GM23338 (cell line): ENCODE results near the gene ZPR1. TPM values are rescaled to one million over a fixed set of nuclear protein-coding genes. Genes with fewer than 3 reads are reported as not detected.

Experiments
- ATAC-seq: fragments of 200-7000 bp; cut with Tn5 transposase; 3 replicates; pipeline ENCODE4 v1.9.1; 2020
- DNase-seq: peaks from one replicate; pipeline ENCODE4 v3.0.0-alpha.2; 2015; ENCODE audit warnings: low spot score
- H2AFZ ChIP-seq: fragments of 200-600 bp; sonication (generic); 2 replicates; pipeline ENCODE4 v1.8.0; 2016; ENCODE audit warnings: antibody characterized with exemption, mild to moderate bottlenecking, moderate library complexity
- H3F3A ChIP-seq: fragments of 200-600 bp; sonication (generic); replicated peaks from 2 replicates; pipeline ENCODE4 v1.8.0; 2017; ENCODE audit warnings: antibody characterized with exemption, mixed run types, low read depth
- H3K27ac ChIP-seq: fragments of 200-600 bp; sonication (generic); 2 replicates; pipeline ENCODE4 v1.6.1; 2016; ENCODE audit warnings: low read depth
- H3K27me3 ChIP-seq: fragments of 200-600 bp; sonication (generic); 2 replicates; pipeline ENCODE4 v1.8.0; 2016; ENCODE audit warnings: mild to moderate bottlenecking, mixed run types, moderate library complexity; ENCODE audit not compliant: insufficient read depth
- H3K36me3 ChIP-seq: fragments of 200-600 bp; sonication (generic); 2 replicates; pipeline ENCODE4 v1.8.0; 2016; ENCODE audit warnings: mild to moderate bottlenecking; ENCODE audit not compliant: insufficient read depth
- H3K4me1 ChIP-seq: fragments of 200-600 bp; sonication (generic); 2 replicates; pipeline ENCODE4 v1.8.0; 2016; ENCODE audit warnings: mild to moderate bottlenecking, moderate library complexity; ENCODE audit not compliant: insufficient read depth
- H3K4me2 ChIP-seq: fragments of 200-600 bp; sonication (generic); 2 replicates; pipeline ENCODE4 v1.7.1; 2017; ENCODE audit warnings: mixed run types
- H3K4me3 ChIP-seq: fragments of 200-600 bp; sonication (generic); 2 replicates; pipeline ENCODE4 v1.6.1; 2016; ENCODE audit warnings: mixed run types
- H3K79me2 ChIP-seq: fragments of 200-600 bp; sonication (generic); replicated peaks from 2 replicates; pipeline ENCODE4 v1.8.0; 2017; ENCODE audit warnings: mild to moderate bottlenecking; ENCODE audit not compliant: insufficient read depth
- H3K9me2 ChIP-seq: fragments of 200-600 bp; sonication (generic); 2 replicates; pipeline ENCODE4 v1.8.0; 2017; ENCODE audit not compliant: insufficient read depth
- H4K20me1 ChIP-seq: fragments of 200-600 bp; sonication (generic); replicated peaks from 2 replicates; pipeline ENCODE4 v1.8.0; 2017; ENCODE audit warnings: mild to moderate bottlenecking; ENCODE audit not compliant: insufficient read depth
- H3K27ac Mint-ChIP-seq: 2 replicates; pipeline ENCODE4 v1.8.0; 2020; ENCODE audit warnings: inconsistent platforms, mild to moderate bottlenecking, moderate library complexity, mixed read lengths
- H3K27me3 Mint-ChIP-seq: 3 replicates; pipeline ENCODE4 v1.8.0; 2022; ENCODE audit warnings: low read depth, mild to moderate bottlenecking, moderate library complexity, mixed read lengths, inconsistent platforms; ENCODE audit not compliant: insufficient read depth, poor library complexity
- H3K36me3 Mint-ChIP-seq: 3 replicates; pipeline ENCODE4 v1.8.0; 2021; ENCODE audit warnings: low read depth, mild to moderate bottlenecking, inconsistent platforms, moderate library complexity, mixed read lengths
- H3K4me1 Mint-ChIP-seq: 3 replicates; pipeline ENCODE4 v1.8.0; 2020; ENCODE audit warnings: mild to moderate bottlenecking, inconsistent platforms, mixed read lengths
- H3K4me3 Mint-ChIP-seq: 3 replicates; pipeline ENCODE4 v1.8.0; 2021; ENCODE audit warnings: moderate library complexity, mild to moderate bottlenecking, inconsistent platforms, mixed read lengths
- H3K9me3 Mint-ChIP-seq: 3 replicates; pipeline ENCODE4 v1.8.0; 2020; ENCODE audit warnings: moderate library complexity, mild to moderate bottlenecking, inconsistent platforms, mixed read lengths
- CREB1 ChIP-seq: fragments of 250-450 bp; sonication (Bioruptor Pico); IDR thresholded peaks from 2 replicates; pipeline ENCODE4 v1.5.0; 2020; ENCODE audit warnings: low read depth, mild to moderate bottlenecking, moderate library complexity
- CTCF ChIP-seq, 2 experiments: fragments of 200-600 bp in 1 of 2; sonication (generic) in 1 of 2; conservative IDR thresholded peaks; 2 replicates each; pipeline versions ENCODE4 v1.5.1 to v1.6.1; 2016 to 2017; ENCODE audit warnings: antibody characterized with exemption in 2 of 2, low read depth in 2 of 2, mild to moderate bottlenecking in 2 of 2, moderate library complexity in 1 of 2
- ETS1 ChIP-seq: IDR thresholded peaks from 2 replicates; pipeline ENCODE4 v1.6.1; 2016; ENCODE audit warnings: antibody characterized with exemption
- EZH2 ChIP-seq: fragments of 200-600 bp; sonication (generic); IDR thresholded peaks from one replicate; pipeline ENCODE4 v1.8.0; 2017; ENCODE audit warnings: antibody characterized with exemption, mild to moderate bottlenecking, low read depth; ENCODE audit not compliant: unreplicated experiment
- EZH2phosphoT487 ChIP-seq: fragments of 200-600 bp; sonication (generic); IDR thresholded peaks from one replicate; pipeline ENCODE4 v1.8.1; 2018; ENCODE audit warnings: antibody characterized with exemption; ENCODE audit not compliant: unreplicated experiment
- JUNB ChIP-seq: IDR thresholded peaks from one replicate; pipeline ENCODE4 v1.6.1; 2016; ENCODE audit warnings: antibody characterized with exemption; ENCODE audit not compliant: unreplicated experiment
- NANOG ChIP-seq: IDR thresholded peaks from 2 replicates; pipeline ENCODE4 v1.6.1; 2016; ENCODE audit warnings: antibody characterized with exemption, borderline replicate concordance
- POLR2AphosphoS5 ChIP-seq: IDR thresholded peaks from 2 replicates; pipeline ENCODE4 v1.6.1; 2016; ENCODE audit warnings: antibody characterized with exemption, low read depth
- REST ChIP-seq: IDR thresholded peaks from one replicate; pipeline ENCODE4 v1.6.1; 2018; ENCODE audit warnings: antibody characterized with exemption; ENCODE audit not compliant: unreplicated experiment
- STAT1 ChIP-seq: IDR thresholded peaks from one replicate; pipeline ENCODE4 v1.6.1; 2016; ENCODE audit warnings: antibody characterized with exemption; ENCODE audit not compliant: unreplicated experiment
- ZNF114 ChIP-seq: fragments of 250-450 bp; sonication (Bioruptor Pico); IDR thresholded peaks from 2 replicates; pipeline ENCODE4 v1.5.0; 2020; ENCODE audit warnings: mild to moderate bottlenecking, moderate library complexity
- ZNF331 ChIP-seq: fragments of 250-450 bp; sonication (Bioruptor Pico); IDR thresholded peaks from 2 replicates; pipeline ENCODE4 v1.5.0; 2020; ENCODE audit warnings: low read depth, mild to moderate bottlenecking, moderate library complexity
- ZNF462 ChIP-seq: fragments of 250-450 bp; sonication (Bioruptor Pico); IDR thresholded peaks from 2 replicates; pipeline ENCODE4 v1.5.0; 2020; ENCODE audit warnings: mild to moderate bottlenecking, moderate library complexity
- polyA plus RNA-seq: library from polyadenylated mRNA; unstranded; fragments of >200 nt; fragmentation: Nextera tagmentation; extraction: Ambion mirVana; gene quantifications from 2 replicates; pipeline ENCODE4 v1.2.1, GENCODE V29; 2016
- total RNA-seq: library from RNA; depleted of rRNA; stranded (reverse); fragments of >200 nt; shearing (Covaris generic); gene quantifications from 2 replicates; pipeline ENCODE4 v1.2.3, GENCODE V29; 2014

Gene ZPR1
- total and polyA plus RNA-seq, 2 experiments from 2014 or later, result 55.4 to 96.7 TPM

- no peak overlapping the region for H3K27ac ChIP-seq
Measured at GRCh38 chr11:116730241-116730561, 57.6 kb downstream of the ZPR1 start.

More at GRCh38 chr11:116730241-116730561, 57.6 kb downstream of the ZPR1 start:
- H3K36me3 Mint-ChIP-seq, result no peaks in the 10 kb centered on the region
- no peaks in the 10 kb centered on the region for H3K27me3 ChIP-seq
- no peak overlapping the region for H3K4me3 ChIP-seq
- H3F3A ChIP-seq, result peaks cover 12% of the 10 kb centered on the region; the same call in 1 of the 2 replicates
- peaks cover 38% of the 10 kb centered on the region for H3K4me1 ChIP-seq
- H4K20me1 ChIP-seq, result no peaks in the 10 kb centered on the region
- no peak overlapping the region for H3K27ac Mint-ChIP-seq
- no peaks in the 10 kb centered on the region; the same call in 2 of the 3 replicates for H3K9me3 Mint-ChIP-seq
- H2AFZ ChIP-seq, result no peak overlapping the region
- TF ChIP-seq ZNF331 (no peak), ZNF114 (CRISPR knock-in tag) (no peak), CTCF (conservative IDR thresholded peaks at IDR 0.05; ENCODE audit: low read depth in 2 of 2) (no peak), JUNB (no peak), NANOG (no peak), ETS1 (no peak), EZH2phosphoT487 (no peak), CREB1 (CRISPR knock-in tag) (no peak), POLR2AphosphoS5 (no peak), STAT1 (no peak), REST (no peak), EZH2 (no peak), ZNF462 (CRISPR knock-in tag) (no peak)
- peaks cover 11% of the 10 kb centered on the region for H3K27me3 Mint-ChIP-seq
- no peak overlapping the region for H3K4me2 ChIP-seq
- H3K79me2 ChIP-seq, result no peaks in the 10 kb centered on the region
- no peaks in the 10 kb centered on the region for H3K36me3 ChIP-seq
- H3K4me3 Mint-ChIP-seq, result no peak overlapping the region
- H3K9me2 ChIP-seq, result no peaks in the 10 kb centered on the region
- no peak for DNase-seq
- H3K4me1 Mint-ChIP-seq, result peaks cover 39% of the 10 kb centered on the region
- no peak for ATAC-seq
